ENCODE results near the gene PSMD14.

GRCh38 chr2:161388146-161388779, 80.0 kb downstream of the PSMD14 start:
- TF ChIP-seq POLR2A (IDR thresholded peaks at IDR 0.05) (no peak), CTCF (IDR thresholded peaks at IDR 0.05) (no peak), POLR2AphosphoS5 (IDR thresholded peaks at IDR 0.05) (no peak), EP300 (IDR thresholded peaks at IDR 0.05) (no peak)

All from upper lobe of left lung (tissue), 4 donors.